ENCODE results near the gene MOCS1. TPM values are rescaled to one million over a fixed set of nuclear protein-coding genes. Genes with fewer than 3 reads are reported as not detected.

The MOCS1 gene
- total RNA-seq, 1 donor from 2014 or later = 9.9 TPM

DNA sequence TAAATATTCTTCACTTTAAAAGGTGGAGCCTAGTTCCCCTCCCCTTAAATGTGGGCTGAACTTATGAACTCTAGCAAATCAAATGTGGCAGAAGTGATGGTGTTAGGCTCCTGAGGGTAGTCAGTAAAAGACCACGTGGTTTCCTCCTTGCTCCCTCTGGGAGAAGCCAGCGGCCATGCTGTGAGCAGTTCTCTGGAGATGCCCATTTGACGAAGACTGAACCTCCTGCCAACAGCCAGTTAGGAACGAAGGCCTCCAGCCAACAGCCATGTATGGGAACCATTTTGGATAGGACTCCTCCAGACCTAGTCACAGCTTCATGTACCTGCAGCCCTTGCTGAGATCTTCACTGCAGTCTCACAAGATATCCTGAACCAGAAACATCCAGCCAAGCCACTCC is 7.6 kb upstream of the MOCS1 start:
- H3K9me3 Mint-ChIP-seq (ENCODE audit: unreplicated experiment) = no peaks in the 10 kb centered on the region
- peaks cover 7% of the 10 kb centered on the region for H3K4me1 Mint-ChIP-seq (ENCODE audit: low read depth, unreplicated experiment)
- DNase-seq = no peak
- no peaks in the 10 kb centered on the region for H3K36me3 Mint-ChIP-seq (ENCODE audit: unreplicated experiment)
- H3K27me3 Mint-ChIP-seq (ENCODE audit: unreplicated experiment) = no peaks in the 10 kb centered on the region
- no peak overlapping the region for H3K27ac Mint-ChIP-seq (ENCODE audit: unreplicated experiment)
- no peak overlapping the region for H3K4me3 Mint-ChIP-seq (ENCODE audit: unreplicated experiment)
- TF ChIP-seq, protein P1, sequence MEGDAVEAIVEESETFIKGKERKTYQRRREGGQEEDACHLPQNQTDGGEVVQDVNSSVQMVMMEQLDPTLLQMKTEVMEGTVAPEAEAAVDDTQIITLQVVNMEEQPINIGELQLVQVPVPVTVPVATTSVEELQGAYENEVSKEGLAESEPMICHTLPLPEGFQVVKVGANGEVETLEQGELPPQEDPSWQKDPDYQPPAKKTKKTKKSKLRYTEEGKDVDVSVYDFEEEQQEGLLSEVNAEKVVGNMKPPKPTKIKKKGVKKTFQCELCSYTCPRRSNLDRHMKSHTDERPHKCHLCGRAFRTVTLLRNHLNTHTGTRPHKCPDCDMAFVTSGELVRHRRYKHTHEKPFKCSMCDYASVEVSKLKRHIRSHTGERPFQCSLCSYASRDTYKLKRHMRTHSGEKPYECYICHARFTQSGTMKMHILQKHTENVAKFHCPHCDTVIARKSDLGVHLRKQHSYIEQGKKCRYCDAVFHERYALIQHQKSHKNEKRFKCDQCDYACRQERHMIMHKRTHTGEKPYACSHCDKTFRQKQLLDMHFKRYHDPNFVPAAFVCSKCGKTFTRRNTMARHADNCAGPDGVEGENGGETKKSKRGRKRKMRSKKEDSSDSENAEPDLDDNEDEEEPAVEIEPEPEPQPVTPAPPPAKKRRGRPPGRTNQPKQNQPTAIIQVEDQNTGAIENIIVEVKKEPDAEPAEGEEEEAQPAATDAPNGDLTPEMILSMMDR (IDR thresholded peaks at IDR 0.05; ENCODE audit: partially characterized antibody, unreplicated experiment) = no peak

- Mint-ChIP-seq H3K9me3 (ENCODE audit: unreplicated experiment) (no peaks in the 10 kb centered on the region), H3K4me3 (ENCODE audit: unreplicated experiment) (no peak overlapping the region), H3K27me3 (ENCODE audit: unreplicated experiment) (no peaks in the 10 kb centered on the region), H3K4me1 (ENCODE audit: low read depth, unreplicated experiment) (peaks cover 7% of the 10 kb centered on the region), H3K36me3 (ENCODE audit: unreplicated experiment) (no peaks in the 10 kb centered on the region), H3K27ac (ENCODE audit: unreplicated experiment) (no peak overlapping the region)
- DNase-seq = no peak
- TF ChIP-seq, protein P1 (IDR thresholded peaks at IDR 0.05; ENCODE audit: partially characterized antibody, unreplicated experiment) = no peak
These were observed 6.9 kb upstream of the MOCS1 start for GRCh38 chr6:39941138-39941537.

DNA sequence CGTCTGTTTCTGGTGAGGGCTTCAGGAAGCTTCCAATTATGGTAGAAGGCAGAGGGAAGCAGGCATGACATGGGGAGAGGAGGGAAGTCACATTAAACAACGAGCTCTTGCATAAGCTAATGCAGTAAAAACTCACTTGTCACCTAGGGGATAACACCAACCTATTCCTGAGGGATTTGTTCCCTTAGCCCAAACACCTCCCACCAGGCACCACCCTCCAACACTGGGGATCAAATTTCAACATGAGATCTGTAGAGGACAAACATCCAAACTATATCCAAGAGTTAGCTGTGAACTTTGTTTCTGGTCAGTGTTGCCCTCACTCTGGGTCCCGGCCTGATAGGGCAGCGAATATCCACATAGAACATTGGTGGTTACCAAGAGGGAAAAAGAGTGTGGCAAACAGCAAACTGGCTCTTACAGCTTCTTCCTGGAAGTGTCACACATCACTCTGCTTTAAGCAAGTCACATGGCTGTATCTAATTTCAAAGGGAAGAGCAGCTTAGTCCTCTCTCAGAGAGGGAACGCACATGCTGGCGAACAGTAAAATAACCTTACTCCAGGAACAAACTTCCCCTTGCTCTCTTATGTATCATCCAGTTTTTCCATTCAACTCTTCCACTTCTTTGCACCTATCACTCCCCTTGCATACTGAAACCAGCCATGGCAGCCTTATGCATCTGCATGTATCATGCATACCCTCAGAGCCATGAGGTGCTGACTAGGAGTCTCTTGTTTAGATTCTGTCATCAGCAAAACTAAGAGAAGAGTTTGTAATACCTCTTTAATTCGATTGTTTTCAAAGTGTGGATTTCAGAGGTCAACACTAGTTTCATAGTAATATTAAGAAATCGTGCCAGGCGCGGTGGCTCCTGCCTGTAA is 4.8 kb upstream of the MOCS1 start:
- no peak overlapping the region for H3K4me3 Mint-ChIP-seq (ENCODE audit: unreplicated experiment)
- H3K27ac Mint-ChIP-seq (ENCODE audit: unreplicated experiment) = no peak overlapping the region
- H3K4me1 Mint-ChIP-seq (ENCODE audit: low read depth, unreplicated experiment) = peaks cover 7% of the 10 kb centered on the region
- H3K27me3 Mint-ChIP-seq (ENCODE audit: unreplicated experiment) = no peaks in the 10 kb centered on the region
- no peak for DNase-seq
- TF ChIP-seq, protein P1 (IDR thresholded peaks at IDR 0.05; ENCODE audit: partially characterized antibody, unreplicated experiment) = no peak
- no peaks in the 10 kb centered on the region for H3K9me3 Mint-ChIP-seq (ENCODE audit: unreplicated experiment)
- H3K36me3 Mint-ChIP-seq (ENCODE audit: unreplicated experiment) = no peaks in the 10 kb centered on the region

GRCh38 chr6:39937686-39938333 is 3.5 kb upstream of the MOCS1 start:
- peaks cover 7% of the 10 kb centered on the region for H3K4me1 Mint-ChIP-seq (ENCODE audit: low read depth, unreplicated experiment)
- no peak for DNase-seq
- no peak overlapping the region for H3K4me3 Mint-ChIP-seq (ENCODE audit: unreplicated experiment)
- no peak overlapping the region for H3K27ac Mint-ChIP-seq (ENCODE audit: unreplicated experiment)
- H3K27me3 Mint-ChIP-seq (ENCODE audit: unreplicated experiment) = peaks cover 2% of the 10 kb centered on the region
- no peaks in the 10 kb centered on the region for H3K36me3 Mint-ChIP-seq (ENCODE audit: unreplicated experiment)
- no peaks in the 10 kb centered on the region for H3K9me3 Mint-ChIP-seq (ENCODE audit: unreplicated experiment)
- TF ChIP-seq, protein P1 (IDR thresholded peaks at IDR 0.05; ENCODE audit: partially characterized antibody, unreplicated experiment) = no peak

DNA sequence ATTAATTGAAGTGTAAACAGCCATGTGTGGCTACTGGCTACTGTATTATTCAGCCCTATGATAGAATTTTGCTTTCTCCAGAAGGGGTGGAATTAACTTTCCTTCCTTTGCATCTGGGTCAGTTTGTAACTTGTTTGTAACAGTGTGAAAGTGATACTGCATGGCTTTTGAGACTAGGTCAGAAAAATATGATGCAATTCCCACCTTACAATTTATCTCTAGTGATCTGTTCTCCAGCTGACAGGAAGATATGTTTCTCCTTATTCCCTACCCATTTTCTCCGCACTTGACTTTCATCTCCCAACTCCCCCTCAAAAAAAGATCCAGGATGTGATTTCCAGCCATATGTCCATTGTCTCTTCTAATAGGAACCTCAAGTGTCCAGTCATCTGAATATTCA is 2.6 kb upstream of the MOCS1 start:
- Mint-ChIP-seq H3K27me3 (ENCODE audit: unreplicated experiment) (peaks cover 2% of the 10 kb centered on the region), H3K4me3 (ENCODE audit: unreplicated experiment) (no peak overlapping the region), H3K27ac (ENCODE audit: unreplicated experiment) (no peak overlapping the region), H3K4me1 (ENCODE audit: low read depth, unreplicated experiment) (peaks cover 7% of the 10 kb centered on the region), H3K9me3 (ENCODE audit: unreplicated experiment) (no peaks in the 10 kb centered on the region), H3K36me3 (ENCODE audit: unreplicated experiment) (no peaks in the 10 kb centered on the region)
- no peak for DNase-seq
- TF ChIP-seq, protein P1 (IDR thresholded peaks at IDR 0.05; ENCODE audit: partially characterized antibody, unreplicated experiment) = no peak
